Ascending aorta (tissue), 2 donors: ENCODE results near the gene LCOR. TPM values are rescaled to one million over a fixed set of nuclear protein-coding genes. Genes with fewer than 3 reads are reported as not detected.

ENCODE experiments used
- DNase-seq, 2 donors: peaks; one replicate each; pipeline ENCODE4 v3.0.0-alpha.2; 2019; ENCODE audit warnings: low spot score in 2 of 2
- H3K27ac ChIP-seq, 2 donors: fragments of 200-600 bp; sonication (generic); one replicate each; pipeline ENCODE4 v1.5.1; 2016 to 2017; ENCODE audit warnings: mild to moderate bottlenecking in 1 of 2
- H3K27me3 ChIP-seq: fragments of 200-600 bp; sonication (generic); one replicate; pipeline ENCODE4 v1.5.1; 2017
- H3K36me3 ChIP-seq, 2 donors: fragments of 200-600 bp; sonication (generic); one replicate each; pipeline ENCODE4 v1.5.1; 2016
- H3K4me1 ChIP-seq, 2 donors: fragments of 200-600 bp; sonication (generic); one replicate each; pipeline ENCODE4 v1.5.1; 2016 to 2017; ENCODE audit warnings: mild to moderate bottlenecking in 1 of 2
- H3K4me3 ChIP-seq, 2 donors: fragments of 200-600 bp; sonication (generic); one replicate each; pipeline ENCODE4 v1.5.1; 2016 to 2017; ENCODE audit warnings: mild to moderate bottlenecking in 1 of 2
- H3K9me3 ChIP-seq, 2 donors: fragments of 200-600 bp; sonication (generic); one replicate each; pipeline ENCODE4 v1.5.1; 2016
- CTCF ChIP-seq, 3 experiments: fragments of 200-600 bp in 2 of 3; fragments of 450-650 bp in 1 of 3; sonication (generic) in 2 of 3; IDR thresholded peaks; one replicate each; pipeline ENCODE4 v1.5.1; 2016 to 2019; ENCODE audit warnings: antibody characterized with exemption in 3 of 3, mild to moderate bottlenecking in 1 of 3, moderate library complexity in 1 of 3
- intact Hi-C: fragments of 100-400 bp; cut with DNase I; formaldehyde crosslinking; loops from one replicate; pipeline ENCODE4 v1.15.1; 2023
- total RNA-seq: library from RNA; depleted of rRNA; stranded (reverse); fragments of >200 nt; gene quantifications from one replicate; pipeline ENCODE4 v1.1.0, GENCODE V29; 2016

Gene LCOR
- total RNA-seq, 1 donor from 2014 or later: 7.5 TPM

- no peaks in the 10 kb centered on the region for H3K36me3 ChIP-seq
- no peak overlapping the region for H3K4me3 ChIP-seq
- H3K27me3 ChIP-seq: no peaks in the 10 kb centered on the region
- H3K9me3 ChIP-seq: no peaks in the 10 kb centered on the region
- TF ChIP-seq CTCF (IDR thresholded peaks at IDR 0.05): no peak
- H3K4me1 ChIP-seq: peaks cover 0 to 8% of the 10 kb centered on the region in 2 donors
- intact Hi-C loops: no loop called here
- DNase-seq: no peak
- no peak overlapping the region for H3K27ac ChIP-seq
Observed at GRCh38 chr10:96999987-97000386, 167.9 kb downstream of the LCOR start.

- no peaks in the 10 kb centered on the region for H3K27me3 ChIP-seq
- TF ChIP-seq CTCF (IDR thresholded peaks at IDR 0.05): no peak
- intact Hi-C loops: no loop called here
- peaks cover 0 to 8% of the 10 kb centered on the region in 2 donors for H3K4me1 ChIP-seq
- no peaks in the 10 kb centered on the region for H3K9me3 ChIP-seq
- no peak overlapping the region for H3K4me3 ChIP-seq
- no peaks in the 10 kb centered on the region for H3K36me3 ChIP-seq
- DNase-seq: peak in 1 of 2 donors; percentile 48
- no peak overlapping the region for H3K27ac ChIP-seq
Observed at GRCh38 chr10:97000487-97001182, 168.5 kb downstream of the LCOR start.

- H3K9me3 ChIP-seq: no peaks in the 10 kb centered on the region
- TF ChIP-seq CTCF (IDR thresholded peaks at IDR 0.05): no peak
- H3K4me3 ChIP-seq: no peak overlapping the region
- peak in 1 of 2 donors; percentile 31 for DNase-seq
- peaks cover 0 to 6% of the 10 kb centered on the region in 2 donors for H3K4me1 ChIP-seq
- H3K27ac ChIP-seq: no peak overlapping the region
- intact Hi-C loops: no loop called here
- no peaks in the 10 kb centered on the region for H3K36me3 ChIP-seq
- H3K27me3 ChIP-seq: no peaks in the 10 kb centered on the region
Observed at GRCh38 chr10:97001183-97001991, 169.3 kb downstream of the LCOR start.

GRCh38 chr10:97002670-97003069, 170.6 kb downstream of the LCOR start:
- Histone ChIP-seq H3K4me1 (peaks cover 0 to 4% of the 10 kb centered on the region in 2 donors), H3K36me3 (no peaks in the 10 kb centered on the region), H3K9me3 (peaks cover 0 to 6% of the 10 kb centered on the region in 2 donors), H3K27me3 (no peaks in the 10 kb centered on the region), H3K4me3 (no peak overlapping the region), H3K27ac (no peak overlapping the region)
- no peak for TF ChIP-seq CTCF (IDR thresholded peaks at IDR 0.05)
- DNase-seq: peak in 1 of 2 donors; percentile 56
- intact Hi-C loops: no loop called here

GRCh38 chr10:97003151-97003803, 171.2 kb downstream of the LCOR start:
- TF ChIP-seq CTCF (IDR thresholded peaks at IDR 0.05): no peak
- Histone ChIP-seq H3K27ac (no peak overlapping the region), H3K4me3 (no peak overlapping the region), H3K4me1 (peaks cover 0 to 4% of the 10 kb centered on the region in 2 donors), H3K9me3 (peaks cover 0 to 10% of the 10 kb centered on the region in 2 donors), H3K36me3 (no peaks in the 10 kb centered on the region), H3K27me3 (no peaks in the 10 kb centered on the region)
- intact Hi-C loops: no loop called here
- DNase-seq: peak in 1 of 2 donors; percentile 51
